Suppressor macrophage treated with lipopolysaccharide for 1 hour (primary cell): ENCODE measurements around the gene RBM28.

ENCODE experiments used
- DNase-seq, 3 donors: peaks; one replicate each; pipeline ENCODE4 v3.0.0-alpha.2; 2020 to 2022

RBM28 gene

GRCh38 chr7:128366986-128367385 is 23.3 kb upstream of the RBM28 start:
- no peak for DNase-seq

GRCh38 chr7:128366300-128366699 is 22.6 kb upstream of the RBM28 start:
- no peak for DNase-seq

- no peak for DNase-seq
These were observed 21.7 kb upstream of the RBM28 start for GRCh38 chr7:128365432-128365831.

DNA sequence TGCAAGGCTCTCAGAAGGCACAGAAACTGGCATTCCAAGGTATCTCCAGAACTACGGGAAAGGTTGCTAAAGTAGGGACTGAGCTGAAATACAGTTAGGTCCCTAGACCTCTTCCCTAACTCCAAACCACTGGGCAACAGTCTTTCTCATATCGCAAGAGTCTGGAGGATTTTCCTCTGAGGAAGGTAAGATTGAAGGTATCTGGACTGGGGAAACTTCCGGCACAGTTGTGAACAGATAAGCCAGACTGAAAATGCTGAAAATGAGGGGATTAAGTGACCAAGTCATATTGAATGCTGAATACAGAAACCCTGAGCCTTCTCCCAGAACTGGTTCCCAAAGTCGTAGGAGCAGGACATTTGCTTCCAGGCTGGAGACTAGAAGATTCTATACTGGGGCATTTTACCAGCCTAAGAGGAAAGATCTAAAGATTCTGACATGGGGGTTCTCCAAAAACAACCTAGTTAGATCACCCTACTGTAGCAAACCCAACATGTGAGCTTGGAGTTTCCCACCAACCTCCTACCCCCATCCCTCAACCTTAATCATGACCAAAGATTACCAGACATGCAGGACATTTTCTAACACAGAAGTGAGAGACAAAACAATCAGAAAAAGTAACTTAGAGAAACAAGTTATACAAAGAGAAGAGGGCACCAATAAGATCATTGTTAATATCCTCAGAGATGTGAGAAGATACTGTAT is 20.6 kb upstream of the RBM28 start:
- peak; percentile 44 to 55 (median 49) for DNase-seq

GRCh38 chr7:128363261-128363721 is 19.6 kb upstream of the RBM28 start:
- no peak for DNase-seq

DNA sequence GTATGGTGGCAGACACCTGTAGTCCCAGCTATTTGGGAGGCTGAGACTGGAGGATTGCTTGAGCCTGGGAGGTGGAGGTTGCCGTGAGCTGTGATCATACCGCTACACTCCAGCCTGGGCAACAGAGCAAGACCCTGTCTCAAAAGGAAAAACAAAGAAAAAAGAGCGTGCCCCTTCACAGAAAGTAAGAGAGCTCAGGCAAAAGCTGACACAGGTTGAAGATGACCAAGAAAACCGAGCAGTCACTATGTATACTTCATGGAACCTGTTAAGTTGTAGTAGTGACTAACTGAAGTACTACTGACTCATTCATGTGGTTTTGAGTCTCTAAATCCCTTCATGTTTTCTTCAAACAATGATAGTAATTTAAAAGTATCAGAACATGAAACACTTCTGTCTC is 19.0 kb upstream of the RBM28 start:
- DNase-seq: peak in 1 of 3 donors; percentile 37

DNA sequence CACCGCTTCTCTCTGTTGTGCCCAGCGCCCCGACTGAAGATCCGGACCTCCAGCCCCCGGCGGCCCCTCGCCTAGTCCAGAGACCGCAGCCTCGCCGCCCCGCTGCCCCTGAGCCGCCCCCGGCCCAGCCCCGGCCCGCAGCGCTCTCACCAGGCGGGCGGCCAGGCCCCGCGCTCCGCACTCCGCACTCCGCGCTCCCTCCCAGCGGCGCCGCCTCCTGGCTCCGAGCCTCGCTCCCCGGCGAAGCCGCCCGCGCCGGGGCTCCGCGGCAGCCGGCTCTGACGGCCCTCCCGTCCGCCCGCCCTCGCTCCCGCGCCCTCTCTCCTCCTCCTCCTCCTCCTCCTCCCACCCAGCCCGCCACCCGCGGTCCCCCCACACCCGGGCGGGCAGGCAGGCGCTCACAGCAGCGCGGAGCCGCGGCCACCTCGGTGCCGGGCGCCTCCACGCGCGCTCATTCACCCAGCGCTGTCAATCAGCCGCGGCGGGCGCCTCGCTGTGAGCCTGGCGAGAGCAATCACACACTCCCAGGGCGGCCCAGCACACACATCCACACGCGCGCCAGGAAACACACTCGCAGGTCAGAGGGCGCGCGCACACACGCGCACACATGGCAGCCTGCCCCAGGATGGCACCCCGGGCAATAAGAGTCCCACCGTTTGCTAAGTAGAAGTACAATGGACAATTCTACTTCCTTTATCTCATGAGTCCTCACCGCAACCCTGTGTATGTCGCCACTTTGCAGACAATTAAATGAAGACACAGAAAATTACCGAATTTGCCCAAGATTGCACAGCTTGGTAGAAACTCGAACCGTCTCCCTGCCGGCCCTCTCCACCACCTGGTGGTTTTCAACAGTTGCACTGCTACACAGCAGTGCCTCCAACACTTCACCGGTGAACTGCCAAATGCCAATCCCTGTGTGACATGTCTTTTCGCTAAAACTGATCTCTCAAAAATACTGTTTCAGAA is 18.0 kb upstream of the RBM28 start, which contains the start of gene PRRT4:
Gene PRRT4 (minus strand): TSS at position 280 of the 969 bp plus-strand sequence.
- DNase-seq: peak; percentile 65 to 72 (median 66)

DNA sequence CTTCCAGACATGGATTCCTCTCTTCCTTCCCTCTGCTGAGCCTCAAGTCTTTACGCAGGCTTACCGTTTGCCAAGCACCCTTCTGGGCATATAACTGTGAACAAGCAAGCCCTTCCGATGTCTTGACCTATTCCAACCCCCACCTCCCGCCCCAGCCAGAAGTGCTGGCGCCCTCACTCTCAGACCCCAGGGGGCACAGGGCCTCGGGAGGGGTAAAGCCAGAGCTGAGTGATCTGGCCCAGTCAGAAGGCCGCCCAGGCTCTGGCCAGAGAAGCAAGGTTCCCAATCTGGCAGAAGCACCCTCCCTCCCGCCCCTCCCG is 16.6 kb upstream of the RBM28 start:
- no peak for DNase-seq

GRCh38 chr7:128359939-128360338 is 16.2 kb upstream of the RBM28 start:
- DNase-seq: no peak

- DNase-seq: no peak
These were observed 15.6 kb upstream of the RBM28 start for GRCh38 chr7:128359336-128359735.

DNA sequence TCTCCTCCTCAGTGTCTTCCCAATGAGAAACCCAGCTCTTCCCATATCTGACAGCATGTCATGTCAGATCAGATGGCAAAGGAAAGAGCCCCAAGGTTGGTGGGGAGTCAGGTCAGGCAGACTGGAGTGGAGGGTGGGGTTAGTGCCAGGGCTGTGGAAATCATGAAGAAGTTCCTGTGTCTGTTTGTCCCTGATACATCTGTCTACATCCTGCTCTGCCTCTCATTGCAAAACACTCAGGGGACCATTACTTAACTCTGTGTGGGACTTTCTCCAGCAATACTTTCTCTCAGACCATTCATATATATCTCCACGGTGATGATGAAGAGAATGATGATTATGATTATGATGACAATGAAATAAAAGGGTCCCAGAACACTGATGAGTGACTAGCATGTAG is 14.5 kb upstream of the RBM28 start:
- DNase-seq: peak; percentile 42 to 50 (median 49)

- no peak for DNase-seq
These were observed 13.5 kb upstream of the RBM28 start for GRCh38 chr7:128357217-128357613.

DNA sequence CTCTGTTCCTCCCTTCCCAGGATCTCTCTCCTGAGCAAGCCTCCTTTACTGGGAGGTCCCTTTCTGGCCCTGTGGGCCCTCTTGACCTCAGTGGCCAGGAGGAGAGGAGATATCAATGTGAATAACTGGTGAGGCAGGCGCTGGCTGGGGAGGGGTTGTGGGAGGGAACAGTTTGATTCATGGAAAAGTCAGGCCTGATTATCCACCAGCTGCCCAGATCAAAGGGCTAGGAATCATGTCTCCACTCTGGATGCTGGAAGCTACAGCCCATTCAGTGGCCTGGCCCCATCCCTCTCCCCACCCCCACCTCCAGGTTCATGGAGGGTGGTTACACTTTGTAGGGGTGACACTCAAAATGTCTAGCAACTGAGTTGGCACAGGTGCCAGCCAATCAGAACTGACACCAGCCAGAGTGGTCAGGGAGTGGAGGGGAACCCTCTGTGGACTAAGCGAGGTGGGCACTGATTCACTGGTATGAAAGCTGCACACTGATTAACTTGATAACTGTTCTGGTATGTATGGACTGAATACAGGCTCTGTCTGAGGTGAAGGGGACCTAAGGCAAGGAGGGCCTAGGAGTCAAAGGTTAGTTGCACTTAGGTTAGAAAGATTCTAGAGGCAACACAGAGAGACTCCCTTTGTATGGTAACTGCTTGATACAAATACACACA is 13.0 kb upstream of the RBM28 start:
- DNase-seq: no peak

DNA sequence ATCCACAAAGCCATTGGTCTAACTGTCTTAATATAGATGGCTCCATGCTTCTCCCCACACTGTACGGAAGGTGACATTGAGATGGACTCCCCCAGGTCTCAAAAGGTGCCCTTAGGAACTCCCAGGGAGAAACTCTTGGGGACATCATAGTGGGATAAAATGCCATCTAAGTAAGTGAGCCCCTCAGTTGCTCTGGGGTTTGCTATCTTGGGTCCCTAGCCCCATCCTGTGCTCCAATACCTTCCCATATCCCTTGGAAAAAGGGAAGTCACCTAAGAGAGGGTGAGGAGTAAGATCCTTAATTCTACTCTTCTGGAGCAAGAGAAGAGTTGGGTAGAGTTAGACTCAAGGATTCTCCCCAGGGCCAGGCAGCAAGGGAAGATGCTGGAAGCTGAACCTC is 9.9 kb upstream of the RBM28 start:
- DNase-seq: no peak

- no peak for DNase-seq
These were observed 9.5 kb upstream of the RBM28 start for GRCh38 chr7:128353189-128353588.

DNA sequence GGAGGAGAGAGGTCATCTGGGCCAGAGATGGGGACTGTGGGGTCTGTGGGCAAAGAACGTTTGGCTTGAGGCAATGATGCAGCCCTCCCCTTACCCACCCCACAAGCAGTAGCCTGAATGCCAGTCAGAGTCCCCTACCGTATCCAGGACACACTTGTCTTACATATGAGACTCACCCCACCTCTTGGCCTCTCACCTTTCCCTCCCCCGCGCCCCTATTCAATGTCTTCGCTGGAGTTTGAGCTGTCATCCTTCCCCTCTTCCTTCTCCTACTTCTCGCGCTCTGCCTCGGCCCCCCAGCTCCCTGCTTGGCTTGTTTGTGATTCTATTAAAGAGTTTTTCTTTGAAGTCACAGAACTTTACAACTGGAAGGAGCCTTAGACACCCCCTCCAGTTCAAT is 8.9 kb upstream of the RBM28 start:
- DNase-seq: no peak

DNA sequence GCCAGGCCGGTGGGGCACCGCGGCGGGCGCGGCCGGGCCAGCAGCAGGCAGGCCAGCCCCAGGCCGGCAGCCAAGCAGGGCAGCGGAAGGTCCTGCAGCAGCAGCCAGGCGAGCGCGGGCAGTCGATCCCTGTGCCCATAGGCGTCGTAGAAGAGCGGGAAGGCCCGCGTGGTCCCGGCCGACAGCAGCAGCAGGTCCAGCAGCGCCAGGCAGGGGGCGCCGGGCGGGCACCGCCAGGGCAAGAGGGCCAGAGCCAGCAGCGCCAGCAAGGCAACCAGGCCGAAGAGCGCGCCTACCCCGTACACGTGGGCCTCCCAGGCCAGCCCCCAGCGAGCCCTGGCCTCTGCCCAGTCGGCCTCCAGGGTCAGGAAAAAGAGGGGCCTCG is 8.4 kb upstream of the RBM28 start:
- DNase-seq: peak; percentile 78 to 87 (median 78)

DNA sequence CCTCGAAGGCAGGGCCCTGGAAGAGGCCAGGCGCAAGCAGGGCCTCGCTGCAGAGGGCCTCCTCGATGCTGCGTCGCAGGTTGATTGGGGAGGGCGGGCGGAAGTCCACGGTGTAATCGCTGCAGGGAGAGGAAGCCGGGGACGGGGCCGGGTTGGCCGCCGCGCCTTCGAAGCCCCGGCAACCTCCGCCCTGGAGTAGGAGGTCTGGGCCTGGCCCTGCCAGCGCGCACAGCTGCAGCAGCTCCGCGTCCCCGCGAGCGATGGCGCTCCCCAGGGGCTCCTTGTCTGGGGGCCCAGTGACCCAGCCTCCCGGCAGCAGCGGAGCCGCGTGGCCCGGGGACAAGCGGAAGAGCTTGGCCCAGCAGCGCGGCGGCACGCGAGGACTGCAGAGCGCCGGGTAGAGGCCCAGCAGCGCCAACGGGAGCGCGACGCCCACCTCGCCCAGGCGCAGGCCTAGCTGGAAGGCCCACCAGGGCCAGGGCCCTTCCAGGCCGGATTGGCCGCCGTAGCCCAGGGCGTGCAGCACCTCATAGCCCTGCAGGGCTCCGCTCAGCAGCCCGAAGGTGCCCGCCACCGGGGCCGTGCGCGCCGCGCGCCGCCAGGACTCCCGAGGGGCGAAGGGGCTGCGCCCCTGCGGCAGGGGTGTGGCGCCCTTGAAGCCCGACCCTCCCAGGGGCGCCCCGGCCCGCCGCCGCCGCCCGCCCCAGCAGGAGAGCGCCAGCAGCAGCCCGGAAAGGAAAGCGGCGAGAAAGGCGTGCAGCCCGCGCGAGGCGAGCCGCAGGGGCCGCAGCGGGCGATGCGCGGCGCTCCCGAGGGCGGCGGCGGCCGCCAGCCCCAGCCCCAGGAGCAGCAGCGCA is 7.8 kb upstream of the RBM28 start:
- DNase-seq: peak in 1 of 3 donors; percentile 34

DNA sequence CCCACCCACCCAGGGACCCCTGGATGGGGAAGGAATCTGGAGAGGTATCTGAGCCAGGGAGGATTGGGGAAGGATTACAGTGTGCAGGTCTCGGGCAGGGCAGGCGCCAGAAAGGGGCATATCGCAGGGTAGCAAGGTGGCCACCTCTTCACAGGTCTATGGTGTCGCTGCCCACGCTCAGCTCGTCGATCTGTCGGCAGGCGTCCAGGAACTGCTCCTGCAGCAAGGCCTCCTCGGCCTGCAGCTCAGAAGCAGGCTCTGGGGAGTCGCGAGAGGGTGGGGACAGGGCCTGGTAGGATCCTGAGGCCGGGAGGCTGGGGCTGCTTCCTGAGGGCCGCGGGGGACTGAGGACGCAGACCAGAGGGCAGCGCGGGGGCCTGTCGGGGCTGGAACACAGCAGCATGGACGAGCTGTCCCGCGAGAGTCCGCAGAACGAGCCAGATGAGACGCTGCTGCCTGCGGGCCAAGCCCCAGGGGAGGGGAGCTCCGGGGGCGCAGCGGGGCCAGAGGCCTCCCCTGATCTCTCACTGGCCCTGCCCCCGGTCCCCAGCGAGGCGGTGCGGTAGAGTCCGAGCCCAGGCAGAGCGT is 7.1 kb upstream of the RBM28 start:
- no peak for DNase-seq

GRCh38 chr7:128349466-128349825 is 5.7 kb upstream of the RBM28 start:
- DNase-seq: no peak

- peak; percentile 80 to 82 (median 81) for DNase-seq
These were observed 4.0 kb upstream of the RBM28 start for GRCh38 chr7:128347647-128348097.

DNA sequence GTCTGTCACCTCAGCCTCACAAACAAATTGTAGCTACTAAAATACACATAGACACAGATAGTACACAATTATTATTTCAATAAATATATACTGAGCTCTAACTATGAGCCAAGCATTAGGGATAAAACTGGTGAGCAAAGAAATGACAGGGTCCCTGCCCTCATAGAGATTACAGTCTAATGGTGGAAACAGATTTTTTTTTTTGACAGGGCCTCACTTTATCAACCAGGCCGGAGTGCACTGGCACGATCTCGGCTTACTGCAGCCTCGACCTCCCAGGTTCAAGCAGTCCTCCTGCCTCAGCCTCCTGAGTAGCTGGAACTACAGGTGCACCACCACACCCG is 695 bp upstream of the RBM28 start:
- DNase-seq: no peak
